K562 (cell line): ENCODE measurements around the gene POC5. TPM values are rescaled to one million over a fixed set of nuclear protein-coding genes. Genes with fewer than 3 reads are reported as not detected.

Experiments used
- ARID2 ChIP-seq: fragments of 450-650 bp; IDR thresholded peaks from 2 replicates; pipeline ENCODE4 v1.6.1; 2017; ENCODE audit warnings: antibody characterized with exemption, mild to moderate bottlenecking
- CREBBP ChIP-seq: IDR thresholded peaks from one replicate; pipeline ENCODE4 v1.6.1; 2012; ENCODE audit warnings: low read depth, mild to moderate bottlenecking, control low read depth, inconsistent platforms, low read length
- HOMEZ ChIP-seq: fragments of 250-450 bp; sonication (Bioruptor Pico); IDR thresholded peaks from 2 replicates; pipeline ENCODE4 v1.4.0; 2020; ENCODE audit warnings: mild to moderate bottlenecking, moderate library complexity
- MEF2D ChIP-seq: conservative IDR thresholded peaks from 2 replicates; pipeline ENCODE4 v1.6.1; 2016; ENCODE audit warnings: low read depth, missing genetic modification characterization, missing compliant biosample characterization
- NCOA4 ChIP-seq: fragments of 450-650 bp; IDR thresholded peaks from 2 replicates; pipeline ENCODE4 v1.6.1; 2018; ENCODE audit warnings: mild to moderate bottlenecking; ENCODE audit not compliant: partially characterized antibody
- PCBP1 ChIP-seq: fragments of 200-400 bp; formaldehyde crosslinking; IDR thresholded peaks from 2 replicates; pipeline ENCODE4 v1.6.1; 2018; ENCODE audit warnings: mild to moderate bottlenecking, low read depth, low read length; ENCODE audit not compliant: poor library complexity, severe bottlenecking
- POU5F1 ChIP-seq: fragments of 150-350 bp; IDR thresholded peaks from 2 replicates; pipeline ENCODE4 v1.6.1; 2014; ENCODE audit warnings: borderline replicate concordance, low read length, low read depth, mild to moderate bottlenecking; ENCODE audit not compliant: partially characterized antibody
- SRSF1 ChIP-seq: fragments of 200-400 bp; formaldehyde crosslinking; IDR thresholded peaks from 2 replicates; pipeline ENCODE4 v1.6.1; 2017; ENCODE audit warnings: mild to moderate bottlenecking, low read depth, low read length, moderate library complexity
- THRAP3 ChIP-seq: fragments of 450-650 bp; IDR thresholded peaks from 2 replicates; pipeline ENCODE4 v1.6.1; 2016; ENCODE audit warnings: mild to moderate bottlenecking, inconsistent platforms, borderline replicate concordance
- ZNF12 ChIP-seq: sonication (generic); formaldehyde crosslinking; IDR thresholded peaks from 2 replicates; pipeline ENCODE4 v1.4.0; 2020; ENCODE audit warnings: mild to moderate bottlenecking, missing genetic modification reagents
- ZNF407 ChIP-seq: fragments of 450-650 bp; IDR thresholded peaks from 2 replicates; pipeline ENCODE4 v1.6.1; 2016; ENCODE audit warnings: low read depth
- polyA plus RNA-seq, 8 experiments: library from polyadenylated mRNA; depleted of rRNA in 4 of 8; stranded (reverse) in 5 of 8; unstranded in 3 of 8; fragments of >200 nt; fragmentation: Nextera tagmentation in 2 of 8; fragmentation: Illumina TruSeq in 1 of 8; extraction: Ambion mirVana in 2 of 8; extraction: Trizol in 1 of 8; gene quantifications; 2 replicates each; pipeline versions ENCODE4 v1.2.1 to v1.2.3, GENCODE V29; 2011 to 2014; ENCODE audit warnings: inconsistent platforms in 1 of 8, missing spikeins in 1 of 8
- total RNA-seq, 7 experiments: library from RNA; depleted of rRNA in 6 of 7; stranded (reverse); fragments of >200 nt in 6 of 7; fragmentation: Illumina TruSeq in 2 of 7; extraction: Trizol in 2 of 7; gene quantifications; 2 replicates each; pipeline versions ENCODE4 v1.2.1 to v1.2.3, GENCODE V29; 2011 to 2021; ENCODE audit warnings: low replicate concordance in 1 of 7
- TF ChIP-seq, protein P1 (sequence below): sonication (generic); formaldehyde crosslinking; IDR thresholded peaks from 2 replicates; pipeline ENCODE4 v1.8.0; 2023; ENCODE audit warnings: missing genetic modification reagents, mild to moderate bottlenecking, borderline replicate concordance

The POC5 gene
- total and polyA plus RNA-seq, 9 of the 15 experiments (the other 6 are each of a cell fraction or from before 2014, with no cell fraction given), result 14.5 to 38.2 (median 27.0) TPM

DNA sequence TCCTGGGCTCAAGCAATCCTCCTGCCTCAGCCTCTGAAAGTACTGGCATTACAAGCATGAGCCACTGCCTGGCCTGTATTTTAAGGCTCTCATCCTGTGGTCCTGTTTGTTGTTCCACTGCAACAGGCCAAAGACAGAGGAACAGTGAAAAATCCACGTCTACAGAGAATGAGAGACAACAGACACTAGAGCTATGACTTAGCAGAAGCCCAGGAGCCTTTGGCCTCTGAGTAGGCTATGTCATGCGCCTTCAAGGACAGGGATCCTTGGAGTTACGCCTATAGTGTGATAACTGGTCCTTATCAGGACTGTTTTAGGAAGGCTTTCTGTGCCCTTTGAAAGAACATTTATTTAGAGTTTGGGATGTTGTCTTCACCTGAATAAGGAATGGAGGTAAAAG lies 10.5 kb downstream of the POC5 start (continued):
- TF ChIP-seq ZNF407 (no peak), ARID2 (no peak), SRSF1 (no peak), MEF2D (no peak), PCBP1 (no peak), ZNF12 (no peak), CREBBP (no peak), THRAP3 (no peak), HOMEZ (no peak), POU5F1 (no peak), NCOA4 (no peak)
- TF ChIP-seq, protein P1, sequence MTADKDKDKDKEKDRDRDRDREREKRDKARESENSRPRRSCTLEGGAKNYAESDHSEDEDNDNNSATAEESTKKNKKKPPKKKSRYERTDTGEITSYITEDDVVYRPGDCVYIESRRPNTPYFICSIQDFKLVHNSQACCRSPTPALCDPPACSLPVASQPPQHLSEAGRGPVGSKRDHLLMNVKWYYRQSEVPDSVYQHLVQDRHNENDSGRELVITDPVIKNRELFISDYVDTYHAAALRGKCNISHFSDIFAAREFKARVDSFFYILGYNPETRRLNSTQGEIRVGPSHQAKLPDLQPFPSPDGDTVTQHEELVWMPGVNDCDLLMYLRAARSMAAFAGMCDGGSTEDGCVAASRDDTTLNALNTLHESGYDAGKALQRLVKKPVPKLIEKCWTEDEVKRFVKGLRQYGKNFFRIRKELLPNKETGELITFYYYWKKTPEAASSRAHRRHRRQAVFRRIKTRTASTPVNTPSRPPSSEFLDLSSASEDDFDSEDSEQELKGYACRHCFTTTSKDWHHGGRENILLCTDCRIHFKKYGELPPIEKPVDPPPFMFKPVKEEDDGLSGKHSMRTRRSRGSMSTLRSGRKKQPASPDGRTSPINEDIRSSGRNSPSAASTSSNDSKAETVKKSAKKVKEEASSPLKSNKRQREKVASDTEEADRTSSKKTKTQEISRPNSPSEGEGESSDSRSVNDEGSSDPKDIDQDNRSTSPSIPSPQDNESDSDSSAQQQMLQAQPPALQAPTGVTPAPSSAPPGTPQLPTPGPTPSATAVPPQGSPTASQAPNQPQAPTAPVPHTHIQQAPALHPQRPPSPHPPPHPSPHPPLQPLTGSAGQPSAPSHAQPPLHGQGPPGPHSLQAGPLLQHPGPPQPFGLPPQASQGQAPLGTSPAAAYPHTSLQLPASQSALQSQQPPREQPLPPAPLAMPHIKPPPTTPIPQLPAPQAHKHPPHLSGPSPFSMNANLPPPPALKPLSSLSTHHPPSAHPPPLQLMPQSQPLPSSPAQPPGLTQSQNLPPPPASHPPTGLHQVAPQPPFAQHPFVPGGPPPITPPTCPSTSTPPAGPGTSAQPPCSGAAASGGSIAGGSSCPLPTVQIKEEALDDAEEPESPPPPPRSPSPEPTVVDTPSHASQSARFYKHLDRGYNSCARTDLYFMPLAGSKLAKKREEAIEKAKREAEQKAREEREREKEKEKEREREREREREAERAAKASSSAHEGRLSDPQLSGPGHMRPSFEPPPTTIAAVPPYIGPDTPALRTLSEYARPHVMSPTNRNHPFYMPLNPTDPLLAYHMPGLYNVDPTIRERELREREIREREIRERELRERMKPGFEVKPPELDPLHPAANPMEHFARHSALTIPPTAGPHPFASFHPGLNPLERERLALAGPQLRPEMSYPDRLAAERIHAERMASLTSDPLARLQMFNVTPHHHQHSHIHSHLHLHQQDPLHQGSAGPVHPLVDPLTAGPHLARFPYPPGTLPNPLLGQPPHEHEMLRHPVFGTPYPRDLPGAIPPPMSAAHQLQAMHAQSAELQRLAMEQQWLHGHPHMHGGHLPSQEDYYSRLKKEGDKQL (CRISPR knock-in tag), result no peak
